Activated naive CD4-positive, alpha-beta T cell (primary cell): ENCODE results near the gene AMOTL1.
"Not testable (repeated sequence)": the region's sequence is repeated elsewhere in the genome, so short reads cannot be mapped to it uniquely, and the experiment has no call there.

Source experiments
- DNase-seq, 4 experiments: peaks; one replicate each; lab custom pipeline; 2025; lab: John Stamatoyannopoulos, UW

The AMOTL1 gene

GRCh38 chr11:94883878-94884277 is 115.7 kb downstream of the AMOTL1 start:
- no peak for DNase-seq

DNA sequence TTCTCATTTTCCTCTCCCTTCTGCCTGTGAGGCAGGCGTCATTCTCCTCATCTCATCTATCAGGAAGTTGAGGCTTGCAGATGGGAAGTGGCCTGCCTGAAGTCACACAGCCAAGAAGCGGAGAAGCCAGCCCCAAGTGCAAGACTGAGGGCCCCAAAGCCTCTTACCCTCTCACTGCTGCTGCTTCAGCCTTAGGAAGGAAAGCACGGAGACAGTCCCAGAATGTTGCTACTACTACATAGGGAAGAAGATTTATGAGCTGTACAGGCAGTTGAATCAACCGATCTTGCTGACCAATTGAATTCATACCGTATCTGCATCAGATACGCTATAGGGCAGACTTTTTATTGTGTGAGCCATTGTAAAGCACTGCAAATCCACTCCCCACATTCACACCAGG is 116.2 kb downstream of the AMOTL1 start:
- DNase-seq = no peak

DNA sequence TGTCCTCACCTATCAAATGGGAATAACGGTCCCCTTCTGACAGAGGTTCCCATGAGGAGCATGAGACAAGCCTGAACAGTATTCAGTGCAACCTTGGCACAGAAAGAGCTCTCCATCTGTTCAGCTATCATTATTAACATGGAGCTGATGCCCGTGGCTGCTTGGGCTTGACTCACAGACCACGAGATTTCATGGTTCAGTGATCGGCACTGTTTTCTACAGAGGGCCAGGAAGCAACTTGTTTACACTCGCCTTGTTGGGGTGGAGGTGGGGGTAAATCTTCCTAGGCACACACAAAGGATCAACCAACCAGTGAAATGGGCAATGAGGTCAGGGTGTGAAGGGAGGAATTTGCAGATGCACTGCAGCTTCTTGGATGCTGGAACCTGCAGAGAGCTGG is 117.0 kb downstream of the AMOTL1 start:
- no peak for DNase-seq

DNA sequence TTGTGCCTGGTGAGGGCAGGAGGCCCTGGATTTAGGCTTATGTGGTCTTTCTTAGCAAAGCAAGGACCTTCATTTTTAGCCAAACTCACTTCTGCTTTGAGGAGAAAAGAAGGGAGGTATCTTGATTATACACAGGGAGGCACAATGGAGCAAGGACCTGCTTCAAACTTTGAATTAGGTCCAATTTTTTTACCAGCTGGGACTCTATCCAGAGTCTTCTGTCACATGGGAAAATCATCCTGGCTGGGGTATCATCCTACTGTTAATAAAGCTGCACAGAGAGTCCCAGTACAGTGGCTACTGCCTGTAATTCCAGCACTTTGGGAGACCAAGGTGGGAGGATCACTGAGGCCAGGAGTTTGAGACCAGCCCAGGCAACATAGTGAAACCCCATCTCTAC is 117.4 kb downstream of the AMOTL1 start:
- no peak for DNase-seq

- DNase-seq = no peak
These were observed 120.0 kb downstream of the AMOTL1 start for GRCh38 chr11:94888204-94888603.

DNA sequence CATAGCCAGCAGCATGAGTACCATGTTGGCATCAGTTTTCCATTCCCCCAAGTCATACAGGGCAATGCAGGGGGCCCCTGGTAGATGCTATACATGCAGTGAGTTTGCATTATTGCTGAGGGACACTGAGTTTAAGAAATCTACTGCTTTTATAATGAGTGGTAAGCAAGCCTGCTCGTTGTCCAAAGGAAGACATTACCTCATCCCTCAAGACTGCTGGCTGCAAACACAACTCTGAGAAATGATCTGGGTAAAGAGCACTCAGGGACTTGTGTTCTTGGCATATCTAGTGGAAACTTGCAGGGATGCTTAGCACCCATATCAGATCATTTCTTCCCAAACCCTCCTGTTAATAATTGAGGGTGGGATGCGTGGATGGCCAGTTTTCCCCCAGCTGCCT is 127.3 kb downstream of the AMOTL1 start:
- DNase-seq = no peak

GRCh38 chr11:94895971-94896370 is 127.8 kb downstream of the AMOTL1 start:
- DNase-seq = no peak

- peak in 1 of 4 experiments; percentile 10 for DNase-seq
These were observed 129.2 kb downstream of the AMOTL1 start for GRCh38 chr11:94897330-94897768.

DNA sequence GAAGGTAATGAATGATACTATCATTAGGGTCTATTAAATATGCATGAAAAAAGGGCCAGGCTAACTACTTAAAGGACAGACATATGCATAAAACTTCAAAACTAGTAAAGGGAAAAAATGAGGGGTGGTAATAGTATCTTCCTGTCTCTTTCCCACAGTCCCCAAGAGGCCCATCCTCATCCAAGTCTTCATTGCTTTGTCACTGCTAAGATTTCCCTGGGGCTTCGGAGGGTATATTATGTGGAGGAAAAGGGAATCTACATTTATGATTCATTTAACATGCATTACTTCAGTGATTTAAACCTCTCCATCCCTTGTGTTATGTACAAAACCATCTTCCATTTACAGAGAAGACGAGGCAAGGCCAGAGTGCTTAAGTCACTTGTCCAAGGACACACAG is 139.1 kb downstream of the AMOTL1 start:
- DNase-seq = no peak

GRCh38 chr11:94909371-94909820 is 141.2 kb downstream of the AMOTL1 start:
- no peak for DNase-seq

GRCh38 chr11:94910270-94910669 is 142.1 kb downstream of the AMOTL1 start:
- no peak for DNase-seq

- no peak for DNase-seq
These were observed 142.6 kb downstream of the AMOTL1 start for GRCh38 chr11:94910779-94911178.

DNA sequence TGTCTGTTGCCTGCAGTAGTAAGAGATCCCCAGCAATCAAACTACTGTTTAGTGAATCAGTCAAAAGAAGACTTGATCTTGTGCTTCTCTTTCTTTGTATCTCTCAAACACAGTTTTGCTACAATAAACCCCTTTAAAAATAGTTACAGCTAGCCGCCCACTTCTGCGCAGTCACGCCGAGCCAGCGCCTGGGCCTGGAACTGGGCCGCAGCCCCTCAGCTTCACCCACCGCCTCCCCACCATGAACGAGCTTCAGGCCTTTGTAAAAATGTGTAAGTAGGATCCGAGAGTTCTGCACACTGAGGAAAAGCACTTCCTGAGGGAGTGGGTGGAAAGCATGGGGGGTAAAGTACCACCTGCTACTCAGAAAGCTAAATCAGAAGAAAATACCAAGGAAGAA is 144.7 kb downstream of the AMOTL1 start:
- DNase-seq = no peak

DNA sequence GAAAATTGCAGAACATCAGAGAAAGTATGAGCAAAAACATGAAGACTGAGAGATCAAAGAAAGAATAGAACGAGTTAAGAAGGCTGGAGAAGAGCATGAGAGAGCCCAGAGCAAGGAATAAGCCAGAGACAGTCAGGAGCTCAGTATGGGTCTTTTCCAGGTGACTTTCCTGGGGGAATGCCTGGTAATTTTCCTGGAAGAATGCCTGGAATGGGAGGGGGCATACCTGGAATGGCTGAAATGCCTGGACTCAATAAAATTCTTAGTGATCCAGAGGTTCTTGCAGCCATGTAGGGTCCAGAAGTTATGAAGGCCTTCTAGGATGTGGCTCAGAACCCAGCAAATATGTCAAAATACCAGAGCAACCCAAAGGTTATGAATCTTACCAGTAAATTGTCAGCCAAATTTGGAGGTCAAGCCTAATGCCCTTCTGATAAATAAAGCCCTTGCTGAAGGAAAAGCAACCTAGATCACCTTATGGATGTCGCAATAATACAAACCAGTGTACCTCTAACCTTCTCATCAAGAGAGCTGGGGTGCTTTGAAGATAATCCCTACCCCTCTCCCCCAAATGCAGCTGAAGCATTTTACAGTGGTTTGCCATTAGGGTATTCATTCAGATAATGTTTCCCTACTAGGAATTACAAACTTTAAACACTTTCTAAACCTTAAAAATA is 145.7 kb downstream of the AMOTL1 start:
- not testable (repeated sequence) for DNase-seq

DNA sequence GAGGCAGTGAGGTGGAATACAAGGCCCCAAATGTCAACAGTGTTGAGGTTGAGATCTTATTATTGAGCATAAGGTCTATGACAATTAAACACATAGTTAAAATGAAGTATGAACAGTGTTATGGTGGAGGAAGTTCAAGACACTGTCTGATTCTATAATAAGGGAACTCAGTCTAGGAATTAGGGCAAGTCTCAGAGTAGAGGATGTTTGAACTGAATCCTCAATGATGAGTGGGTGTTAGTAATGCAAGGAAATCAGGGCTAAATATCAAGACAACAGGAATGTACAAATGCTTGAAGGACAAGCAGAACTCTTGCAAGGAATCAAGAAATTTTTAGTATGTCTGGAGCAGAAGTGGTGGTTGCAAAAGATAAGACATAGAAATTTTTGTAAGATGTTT is 152.2 kb downstream of the AMOTL1 start:
- no peak for DNase-seq

DNA sequence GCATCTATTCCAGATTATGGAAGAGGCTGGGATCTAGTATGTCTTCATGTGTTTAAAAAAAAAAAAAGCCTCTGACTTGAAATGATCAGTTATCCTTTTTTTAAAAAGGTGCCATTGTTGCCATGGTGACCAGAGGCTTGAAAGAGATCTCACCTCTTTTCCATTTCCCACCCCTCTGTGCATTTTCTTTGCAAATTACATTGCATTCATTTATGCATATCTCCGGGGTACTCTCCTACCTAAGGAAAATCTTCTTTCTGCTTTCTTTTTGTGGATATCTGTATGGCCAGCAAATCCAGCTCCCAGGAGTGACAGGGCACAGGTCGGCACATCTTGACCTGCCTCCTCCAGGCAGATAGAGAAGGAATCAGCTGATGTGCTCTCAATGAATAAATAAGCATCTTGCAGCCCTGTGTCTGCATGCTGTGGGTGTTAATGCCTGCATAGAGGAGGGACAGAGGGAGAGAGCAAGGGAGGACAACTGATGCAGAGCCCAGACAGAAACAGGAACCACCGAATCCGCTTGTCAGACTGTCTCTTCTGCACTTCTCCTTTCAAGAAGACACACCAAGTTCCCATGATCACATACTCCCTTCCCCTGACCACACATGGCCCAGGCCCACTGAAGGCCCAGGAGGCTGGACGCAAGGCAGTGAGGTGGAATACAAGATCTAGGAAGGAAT is 154.3 kb downstream of the AMOTL1 start:
- DNase-seq = no peak

GRCh38 chr11:94923004-94923334 is 154.8 kb downstream of the AMOTL1 start:
- no peak for DNase-seq

DNA sequence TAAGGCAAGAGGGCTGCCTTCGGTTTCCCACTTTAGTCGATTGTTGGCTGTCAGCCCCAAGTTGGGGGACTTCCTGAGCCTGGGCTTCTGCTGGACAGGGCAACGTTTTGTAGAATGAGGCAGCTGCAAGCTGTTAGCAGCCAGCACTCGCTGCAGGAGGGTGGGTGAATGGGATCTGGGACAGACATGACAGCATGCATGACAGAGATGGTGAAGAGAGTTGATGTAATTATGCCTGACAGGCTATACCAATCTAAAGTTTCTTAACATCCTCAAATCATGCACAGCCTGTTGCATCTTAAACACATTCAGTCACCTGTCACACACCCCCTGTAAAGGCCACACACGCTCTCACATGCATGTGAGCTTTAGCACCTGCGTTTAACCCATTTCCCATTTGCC is 156.0 kb downstream of the AMOTL1 start:
- DNase-seq = no peak

GRCh38 chr11:94924612-94925011 is 156.5 kb downstream of the AMOTL1 start:
- peak in 1 of 4 experiments; percentile 5 for DNase-seq

DNA sequence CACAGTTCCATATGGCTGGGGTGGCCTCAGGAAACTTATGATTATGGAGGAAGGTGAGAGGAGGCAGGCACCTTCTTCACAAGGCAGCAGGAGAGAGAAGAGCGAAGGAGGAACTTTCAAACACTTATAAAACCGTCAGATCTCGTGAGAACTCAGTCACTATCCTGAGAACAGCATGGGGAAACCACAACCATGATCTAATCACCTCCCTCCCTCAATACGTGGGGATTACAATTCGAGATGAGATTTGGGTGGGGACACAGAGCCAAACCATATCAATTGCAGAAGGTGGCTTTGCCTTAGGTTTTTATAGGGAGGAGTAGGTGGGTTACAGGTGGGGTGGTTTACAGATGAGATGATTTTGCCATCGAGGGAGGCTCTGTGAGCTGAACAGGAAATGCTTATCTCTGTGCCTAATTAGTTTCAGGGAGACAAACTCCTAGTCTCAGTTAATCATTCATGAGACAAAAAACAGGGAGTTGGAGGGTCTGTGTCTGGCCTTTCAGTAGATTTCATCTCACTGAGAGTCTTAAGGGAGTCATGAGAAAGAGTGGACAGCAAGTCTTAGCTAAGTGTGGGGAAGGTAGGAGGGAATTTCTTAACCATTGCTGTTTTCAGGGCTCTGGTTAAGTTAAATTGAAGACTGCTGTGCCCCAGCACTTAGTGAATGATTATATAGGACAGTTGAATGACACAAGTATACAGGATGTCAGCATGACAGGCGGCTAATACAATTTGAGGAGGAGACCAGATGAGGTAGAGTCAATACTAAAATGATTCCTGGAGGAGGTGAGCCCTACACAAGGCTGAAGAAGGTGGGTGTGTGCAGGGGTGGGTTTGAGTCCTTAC is 157.5 kb downstream of the AMOTL1 start:
- DNase-seq = no peak

DNA sequence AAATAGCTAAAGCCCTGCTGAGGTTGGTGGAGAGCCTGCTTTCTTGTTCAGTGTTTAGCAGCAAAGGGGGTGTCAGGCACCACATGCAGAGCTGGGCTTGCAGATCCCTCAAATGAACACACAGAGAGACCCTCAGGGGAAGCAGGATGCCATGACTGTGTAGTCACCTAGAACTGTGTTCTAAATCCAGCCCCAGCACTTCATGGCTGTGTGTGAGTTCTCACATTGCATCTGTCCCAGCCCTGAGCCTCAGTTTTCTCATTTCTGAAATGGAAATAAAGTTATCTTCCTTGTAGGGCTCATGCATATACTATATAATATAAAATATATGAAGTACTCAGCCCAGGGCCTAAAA is 158.1 kb downstream of the AMOTL1 start:
- DNase-seq = no peak
